HCT116 (cell line): ENCODE measurements around the gene ITPR1. TPM values are rescaled to one million over a fixed set of nuclear protein-coding genes. Genes with fewer than 3 reads are reported as not detected.

Source experiments
- ATAC-seq: fragments of 200-7000 bp; cut with Tn5 transposase; 2 replicates; pipeline ENCODE4 v1.9.1; 2020; ENCODE audit warnings: mild to moderate bottlenecking, moderate library complexity
- BruUV-seq: library from RNA; stranded (reverse); fragments of 400-500 nt; replicated peaks from 2 replicates; lab custom pipeline; 2021; lab: Mats Ljungman, UMichigan
- CTCF ChIA-PET: fragments of 300-600 bp; sonication (Branson Sonifier 250); formaldehyde crosslinking; loops from one replicate; lab custom pipeline; 2021; ENCODE audit warnings: antibody characterized with exemption; lab: Charles Lee
- POLR2A ChIA-PET: fragments of 300-600, 350-600 bp; sonication (Branson Sonifier 250); formaldehyde crosslinking; loops from one replicate; lab custom pipeline; 2021; ENCODE audit warnings: antibody characterized with exemption; lab: Charles Lee
- RAD21 ChIA-PET, 2 experiments: fragments of 300-600 bp; sonication (Branson Sonifier 250); formaldehyde crosslinking; loops; one replicate each; lab custom pipeline; 2023; ENCODE audit warnings: low total read pairs in 2 of 2; ENCODE audit not compliant: uncharacterized antibody in 2 of 2, unreplicated experiment in 2 of 2, low non-redundant PET in 1 of 2; lab: Charles Lee
- DNase-seq: peaks from one replicate; pipeline ENCODE4 v3.0.0-alpha.2; 2010; ENCODE audit warnings: low read depth, low spot score
- H2AFZ ChIP-seq: fragments of 200-600 bp; shearing (Covaris generic), sonication (generic); 2 replicates; pipeline ENCODE4 v1.6.1; 2017; ENCODE audit warnings: low read depth, mixed run types, mixed read lengths, antibody characterized with exemption, low read length; ENCODE audit not compliant: poor library complexity, severe bottlenecking
- H3K27ac ChIP-seq: 2 replicates; pipeline ENCODE4 v1.5.1; 2012; ENCODE audit warnings: low read depth, low read length
- H3K27me3 ChIP-seq: fragments of 200-600 bp; sonication (generic); 2 replicates; pipeline ENCODE4 v1.6.1; 2016; ENCODE audit warnings: mixed run types, low read length, mixed read lengths; ENCODE audit not compliant: insufficient read depth
- H3K36me3 ChIP-seq, 2 experiments: fragments of 200-500 bp in 1 of 2; fragments of 200-600 bp in 1 of 2; sonication (Bioruptor generic) in 1 of 2; sonication (generic) in 1 of 2; 2 replicates each; pipeline versions ENCODE4 v1.5.1 to v1.6.1; 2014 to 2016; ENCODE audit warnings: low read length in 2 of 2, inconsistent platforms in 1 of 2, mixed read lengths in 1 of 2, mixed run types in 1 of 2; ENCODE audit not compliant: insufficient read depth in 2 of 2, control insufficient read depth in 1 of 2
- H3K4me1 ChIP-seq, 2 experiments: fragments of 200-600 bp in 1 of 2; sonication (generic) in 1 of 2; 2 replicates each; pipeline versions ENCODE4 v1.5.1 to v1.6.1; 2012 to 2017; ENCODE audit warnings: low read length in 2 of 2, inconsistent platforms in 1 of 2, mild to moderate bottlenecking in 1 of 2, mixed read lengths in 1 of 2, mixed run types in 1 of 2, moderate library complexity in 1 of 2; ENCODE audit not compliant: insufficient read depth in 2 of 2, control insufficient read depth in 1 of 2
- H3K4me2 ChIP-seq: fragments of 200-600 bp; sonication (generic); 2 replicates; pipeline ENCODE4 v1.6.1; 2017; ENCODE audit warnings: mixed run types, low read length, mixed read lengths
- H3K4me3 ChIP-seq, 2 experiments: fragments of 200-600 bp in 1 of 2; sonication (generic) in 1 of 2; replicated peaks in 1 of 2; 2 replicates each; pipeline ENCODE4 v1.5.1; 2011 to 2016; ENCODE audit warnings: low read length in 2 of 2, control low read depth in 1 of 2, low read depth in 1 of 2, mild to moderate bottlenecking in 1 of 2, mixed read lengths in 1 of 2, mixed run types in 1 of 2
- H3K79me2 ChIP-seq: fragments of 200-600 bp; sonication (generic); 2 replicates; pipeline ENCODE4 v1.6.1; 2017; ENCODE audit warnings: mild to moderate bottlenecking, mixed run types, low read length, moderate library complexity, mixed read lengths; ENCODE audit not compliant: insufficient read depth
- H3K9ac ChIP-seq: fragments of 200-600 bp; sonication (generic); 2 replicates; pipeline ENCODE4 v1.6.1; 2016; ENCODE audit warnings: low read length, mixed read lengths
- H3K9me2 ChIP-seq: fragments of 200-600 bp; sonication (generic), shearing (Covaris generic); 2 replicates; pipeline ENCODE4 v1.6.1; 2017; ENCODE audit warnings: mixed run types, mild to moderate bottlenecking, moderate library complexity; ENCODE audit not compliant: insufficient read depth
- H3K9me3 ChIP-seq, 2 experiments: fragments of 200-500 bp in 1 of 2; fragments of 200-600 bp in 1 of 2; sonication (Bioruptor generic) in 1 of 2; sonication (generic) in 1 of 2; 2 replicates each; pipeline ENCODE4 v1.6.1; 2014 to 2017; ENCODE audit warnings: low read length in 2 of 2, mixed read lengths in 2 of 2, inconsistent platforms in 1 of 2, low read depth in 1 of 2, mild to moderate bottlenecking in 1 of 2, mixed run types in 1 of 2, moderate library complexity in 1 of 2; ENCODE audit not compliant: control insufficient read depth in 1 of 2, insufficient read depth in 1 of 2
- H4K20me1 ChIP-seq: fragments of 200-600 bp; sonication (generic), shearing (Covaris generic); 2 replicates; pipeline ENCODE4 v1.6.1; 2017; ENCODE audit warnings: mixed run types, mild to moderate bottlenecking, moderate library complexity; ENCODE audit not compliant: insufficient read depth
- ATF3 ChIP-seq: IDR thresholded peaks from 2 replicates; pipeline ENCODE4 v1.6.1; 2012
- CBX3 ChIP-seq: IDR thresholded peaks from 2 replicates; pipeline ENCODE4 v1.6.1; 2012; ENCODE audit warnings: low read depth
- EGR1 ChIP-seq: IDR thresholded peaks from 2 replicates; pipeline ENCODE4 v1.6.1; 2012; ENCODE audit warnings: low read depth
- EZH2 ChIP-seq: fragments of 200-600 bp; sonication (generic); IDR thresholded peaks from 2 replicates; pipeline ENCODE4 v1.6.1; 2017; ENCODE audit warnings: antibody characterized with exemption, mixed run types
- EZH2phosphoT487 ChIP-seq: fragments of 200-600 bp; IDR thresholded peaks from 2 replicates; pipeline ENCODE4 v1.6.1; 2018; ENCODE audit warnings: antibody characterized with exemption, borderline replicate concordance
- JUND ChIP-seq: IDR thresholded peaks from 2 replicates; pipeline ENCODE4 v1.6.1; 2012
- POLR2A ChIP-seq: IDR thresholded peaks from 2 replicates; pipeline ENCODE4 v1.7.0; 2011; ENCODE audit warnings: borderline replicate concordance; ENCODE audit not compliant: insufficient read depth, insufficient read length; ENCODE audit errors: extremely low read depth
- POLR2AphosphoS5 ChIP-seq: IDR thresholded peaks from 2 replicates; pipeline ENCODE4 v1.6.1; 2011; ENCODE audit warnings: mild to moderate bottlenecking, low read depth, low read length, moderate library complexity
- RAD21 ChIP-seq: IDR thresholded peaks from 2 replicates; pipeline ENCODE4 v1.6.1; 2012; ENCODE audit warnings: low read depth, mild to moderate bottlenecking
- SP1 ChIP-seq: IDR thresholded peaks from 2 replicates; pipeline ENCODE4 v1.6.1; 2012; ENCODE audit warnings: low read depth
- TCF7L2 ChIP-seq: IDR thresholded peaks from 2 replicates; pipeline ENCODE4 v1.7.0; 2011; ENCODE audit warnings: borderline replicate concordance, inconsistent platforms; ENCODE audit not compliant: insufficient read depth, insufficient read length; ENCODE audit errors: extremely low read depth
- YY1 ChIP-seq: IDR thresholded peaks from 2 replicates; pipeline ENCODE4 v1.6.1; 2011; ENCODE audit warnings: low read length, low read depth, moderate library complexity, mild to moderate bottlenecking; ENCODE audit not compliant: insufficient replicate concordance; ENCODE audit errors: extremely low read depth
- intact Hi-C: fragments of 100-400 bp; cut with micrococcal nuclease; formaldehyde crosslinking; loops from 2 replicates; pipeline ENCODE4 v1.10.0; 2022
- total RNA-seq: library from RNA; stranded (reverse); gene quantifications from one replicate; pipeline ENCODE4 v1.2.1, GENCODE V29; 2021; ENCODE audit not compliant: unreplicated experiment
- TF ChIP-seq, protein P1 (sequence below): IDR thresholded peaks from 2 replicates; pipeline ENCODE4 v1.6.1; 2012
- TF ChIP-seq, protein P2 (sequence below): IDR thresholded peaks from 2 replicates; pipeline ENCODE4 v1.6.1; 2012; ENCODE audit warnings: low read depth

ITPR1 gene
- total RNA-seq, 1 experiment from 2014 or later = 9.2 TPM

GRCh38 chr3:4507024-4507596 is 14.0 kb downstream of the ITPR1 start:
- H3K27ac ChIP-seq = no peak overlapping the region
- TF ChIP-seq JUND (no peak), EZH2 (no peak), SP1 (no peak), POLR2AphosphoS5 (no peak), EZH2phosphoT487 (no peak), POLR2A (no peak), YY1 (no peak), RAD21 (no peak), ATF3 (no peak), TCF7L2 (no peak), CBX3 (no peak), EGR1 (no peak)
- TF ChIP-seq, protein P1, sequence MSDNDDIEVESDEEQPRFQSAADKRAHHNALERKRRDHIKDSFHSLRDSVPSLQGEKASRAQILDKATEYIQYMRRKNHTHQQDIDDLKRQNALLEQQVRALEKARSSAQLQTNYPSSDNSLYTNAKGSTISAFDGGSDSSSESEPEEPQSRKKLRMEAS = no peak
- TF ChIP-seq, protein P2, sequence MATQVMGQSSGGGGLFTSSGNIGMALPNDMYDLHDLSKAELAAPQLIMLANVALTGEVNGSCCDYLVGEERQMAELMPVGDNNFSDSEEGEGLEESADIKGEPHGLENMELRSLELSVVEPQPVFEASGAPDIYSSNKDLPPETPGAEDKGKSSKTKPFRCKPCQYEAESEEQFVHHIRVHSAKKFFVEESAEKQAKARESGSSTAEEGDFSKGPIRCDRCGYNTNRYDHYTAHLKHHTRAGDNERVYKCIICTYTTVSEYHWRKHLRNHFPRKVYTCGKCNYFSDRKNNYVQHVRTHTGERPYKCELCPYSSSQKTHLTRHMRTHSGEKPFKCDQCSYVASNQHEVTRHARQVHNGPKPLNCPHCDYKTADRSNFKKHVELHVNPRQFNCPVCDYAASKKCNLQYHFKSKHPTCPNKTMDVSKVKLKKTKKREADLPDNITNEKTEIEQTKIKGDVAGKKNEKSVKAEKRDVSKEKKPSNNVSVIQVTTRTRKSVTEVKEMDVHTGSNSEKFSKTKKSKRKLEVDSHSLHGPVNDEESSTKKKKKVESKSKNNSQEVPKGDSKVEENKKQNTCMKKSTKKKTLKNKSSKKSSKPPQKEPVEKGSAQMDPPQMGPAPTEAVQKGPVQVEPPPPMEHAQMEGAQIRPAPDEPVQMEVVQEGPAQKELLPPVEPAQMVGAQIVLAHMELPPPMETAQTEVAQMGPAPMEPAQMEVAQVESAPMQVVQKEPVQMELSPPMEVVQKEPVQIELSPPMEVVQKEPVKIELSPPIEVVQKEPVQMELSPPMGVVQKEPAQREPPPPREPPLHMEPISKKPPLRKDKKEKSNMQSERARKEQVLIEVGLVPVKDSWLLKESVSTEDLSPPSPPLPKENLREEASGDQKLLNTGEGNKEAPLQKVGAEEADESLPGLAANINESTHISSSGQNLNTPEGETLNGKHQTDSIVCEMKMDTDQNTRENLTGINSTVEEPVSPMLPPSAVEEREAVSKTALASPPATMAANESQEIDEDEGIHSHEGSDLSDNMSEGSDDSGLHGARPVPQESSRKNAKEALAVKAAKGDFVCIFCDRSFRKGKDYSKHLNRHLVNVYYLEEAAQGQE = no peak
- TF ChIP-seq, all 23 proteins: peak for 0
- Histone ChIP-seq H3K4me2 (no peak overlapping the region), H3K9me3 (no peaks in the 10 kb centered on the region), H3K4me1 (no peaks in the 10 kb centered on the region), H3K9ac (no peak overlapping the region), H3K9me2 (no peaks in the 10 kb centered on the region), H3K27me3 (0 out of 2 replicates have a peak, but pooled peaks cover 4% of the 10 kb centered on the region), H3K4me3 (no peak overlapping the region), H3K36me3 (no peaks in the 10 kb centered on the region), H2AFZ (no peak overlapping the region), H4K20me1 (no peaks in the 10 kb centered on the region), H3K79me2 (no peaks in the 10 kb centered on the region)
- ATAC-seq (no peak), DNase-seq (no peak)
- no TSS peak for BruUV-seq
- ChIA-PET CTCF (no interaction called here), POLR2A (interaction anchor here (2.1 kb wide), 1 partner anchor 14 kb away, joined by 7 read pairs; the partner anchor contains the start of gene ITPR1), RAD21 (no interaction called here)
- intact Hi-C loops = no loop called here
